VCaP (cell line): ENCODE results near the gene TNFAIP8.

ENCODE experiments used
- H3K27ac ChIP-seq: fragments of 450-650 bp; 2 replicates; pipeline ENCODE4 v1.5.1; 2017
- TF ChIP-seq, protein P1 (sequence below): fragments of 450-650 bp; conservative IDR thresholded peaks from 2 replicates; pipeline ENCODE4 v1.5.1; 2017; ENCODE audit warnings: mild to moderate bottlenecking, moderate library complexity

TNFAIP8 gene

DNA sequence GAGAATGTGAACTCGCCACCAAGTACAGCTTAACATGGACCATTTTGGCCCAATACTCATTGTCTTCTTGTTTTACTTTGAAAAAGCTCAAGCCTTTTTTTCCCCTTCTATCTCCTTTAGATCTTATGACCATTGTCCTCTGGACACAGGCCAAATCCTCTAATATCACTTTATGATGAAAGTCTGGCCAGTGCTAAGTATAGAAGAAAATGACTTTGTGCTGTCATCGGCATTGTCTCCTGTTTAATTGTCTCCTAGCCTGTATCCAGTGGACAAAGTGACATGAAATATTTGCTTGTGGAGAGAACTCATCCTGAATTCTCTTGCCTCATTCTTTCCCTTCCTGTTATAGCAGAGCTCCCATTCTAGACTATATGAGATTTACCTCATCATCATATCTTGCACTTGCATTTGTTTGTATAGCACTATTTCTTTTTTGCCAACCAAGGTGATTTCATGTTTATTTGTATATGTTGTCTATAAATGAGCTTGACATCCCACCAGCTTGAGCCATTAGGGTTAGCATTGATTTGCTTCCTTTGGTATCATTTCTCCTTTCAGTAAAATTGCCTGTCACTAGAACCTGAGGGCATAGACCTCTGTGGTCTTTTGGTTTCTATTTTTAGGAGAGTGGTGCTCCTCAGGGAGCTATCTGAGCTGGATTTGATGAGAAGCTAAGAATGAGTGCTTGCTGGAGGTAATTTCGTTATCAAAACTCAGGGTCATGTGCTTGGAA is 18.8 kb upstream of the TNFAIP8 start:
- H3K27ac ChIP-seq: no peak overlapping the region
- TF ChIP-seq, protein P1, sequence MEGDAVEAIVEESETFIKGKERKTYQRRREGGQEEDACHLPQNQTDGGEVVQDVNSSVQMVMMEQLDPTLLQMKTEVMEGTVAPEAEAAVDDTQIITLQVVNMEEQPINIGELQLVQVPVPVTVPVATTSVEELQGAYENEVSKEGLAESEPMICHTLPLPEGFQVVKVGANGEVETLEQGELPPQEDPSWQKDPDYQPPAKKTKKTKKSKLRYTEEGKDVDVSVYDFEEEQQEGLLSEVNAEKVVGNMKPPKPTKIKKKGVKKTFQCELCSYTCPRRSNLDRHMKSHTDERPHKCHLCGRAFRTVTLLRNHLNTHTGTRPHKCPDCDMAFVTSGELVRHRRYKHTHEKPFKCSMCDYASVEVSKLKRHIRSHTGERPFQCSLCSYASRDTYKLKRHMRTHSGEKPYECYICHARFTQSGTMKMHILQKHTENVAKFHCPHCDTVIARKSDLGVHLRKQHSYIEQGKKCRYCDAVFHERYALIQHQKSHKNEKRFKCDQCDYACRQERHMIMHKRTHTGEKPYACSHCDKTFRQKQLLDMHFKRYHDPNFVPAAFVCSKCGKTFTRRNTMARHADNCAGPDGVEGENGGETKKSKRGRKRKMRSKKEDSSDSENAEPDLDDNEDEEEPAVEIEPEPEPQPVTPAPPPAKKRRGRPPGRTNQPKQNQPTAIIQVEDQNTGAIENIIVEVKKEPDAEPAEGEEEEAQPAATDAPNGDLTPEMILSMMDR: no peak

GRCh38 chr5:119338326-119338946 is 17.4 kb upstream of the TNFAIP8 start:
- TF ChIP-seq, protein P1: no peak

GRCh38 chr5:119339344-119339743 is 16.5 kb upstream of the TNFAIP8 start:
- no peak overlapping the region for H3K27ac ChIP-seq
- TF ChIP-seq, protein P1: no peak

More at GRCh38 chr5:119338326-119338946, 17.4 kb upstream of the TNFAIP8 start:
- H3K27ac ChIP-seq: no peak overlapping the region

GRCh38 chr5:119339965-119340364 is 15.9 kb upstream of the TNFAIP8 start:
- no peak overlapping the region for H3K27ac ChIP-seq
- TF ChIP-seq, protein P1: no peak

DNA sequence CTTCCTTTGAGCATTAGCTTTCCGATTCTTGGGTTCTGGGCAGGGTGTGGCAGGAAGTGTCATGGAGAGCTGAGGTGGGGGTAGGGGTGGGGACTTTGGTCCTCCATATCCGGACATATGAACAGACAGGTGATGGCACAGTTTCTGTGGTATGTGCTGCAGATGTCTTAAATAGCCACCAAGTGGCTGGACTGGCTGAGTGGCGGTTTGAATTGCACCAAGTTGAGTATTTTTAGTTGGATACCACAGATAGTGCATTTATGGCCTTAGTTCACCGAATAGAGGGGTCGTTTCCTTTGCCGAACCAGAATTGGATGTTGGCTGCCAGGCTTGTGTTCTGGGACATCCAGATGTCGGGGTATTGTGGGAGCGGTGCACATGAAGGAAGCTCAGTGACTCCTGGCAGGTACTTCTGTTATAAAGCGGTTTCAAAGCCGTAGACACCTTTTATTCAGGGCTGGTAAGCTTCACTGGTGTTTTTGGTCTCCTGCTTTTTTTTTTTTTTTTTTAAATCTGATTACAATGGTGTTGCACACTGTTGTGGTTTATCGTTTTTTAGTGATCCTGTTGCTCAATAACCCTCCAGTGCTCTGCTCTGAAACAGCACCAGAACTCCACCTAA is 15.1 kb upstream of the TNFAIP8 start:
- H3K27ac ChIP-seq: no peak overlapping the region
- TF ChIP-seq, protein P1: no peak

DNA sequence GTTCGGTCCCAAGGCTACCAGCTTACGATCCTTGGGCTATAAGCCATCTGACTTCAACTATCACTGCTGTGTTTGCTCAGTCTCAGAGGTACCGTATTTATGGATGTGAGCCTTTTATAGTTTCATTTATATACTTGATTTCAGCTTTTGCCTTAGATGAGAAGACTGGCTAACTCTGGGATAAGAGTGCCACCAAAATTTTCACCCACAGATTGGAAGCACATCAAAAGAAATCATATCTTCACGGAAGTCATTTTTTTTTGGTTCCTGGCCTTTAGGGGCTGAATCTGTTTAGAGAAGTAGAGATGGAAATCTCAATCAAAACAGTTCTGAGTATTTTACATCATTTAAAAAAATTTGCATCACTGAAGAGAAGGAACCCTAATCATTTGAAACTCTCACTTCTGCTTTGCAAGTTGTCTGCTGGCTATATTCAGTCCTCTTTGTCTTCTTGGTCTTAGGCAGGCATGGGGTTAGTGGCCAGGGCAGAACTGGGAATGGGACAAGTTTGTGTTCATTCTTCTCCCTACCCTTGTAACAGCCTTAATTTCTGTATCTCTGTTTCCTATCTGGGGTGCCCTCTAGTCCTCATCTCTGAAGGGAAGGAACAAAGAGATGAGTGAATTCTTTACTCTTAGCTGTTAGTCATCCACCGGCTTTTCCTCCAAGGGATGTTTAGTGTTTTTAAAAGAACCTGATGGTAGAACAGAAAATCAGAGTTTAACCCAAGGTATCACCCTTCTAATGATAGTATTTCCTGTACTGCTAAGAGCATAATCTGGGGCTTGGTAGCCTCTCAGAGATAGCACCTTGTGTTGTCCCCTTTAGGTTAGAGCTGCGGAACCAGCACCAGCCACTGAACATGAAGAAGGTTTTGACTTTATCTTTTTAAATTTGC is 14.1 kb upstream of the TNFAIP8 start:
- TF ChIP-seq, protein P1: no peak
- H3K27ac ChIP-seq: no peak overlapping the region
